NOMO-1 (cell line): ENCODE results near the gene DHRSX.
"Not testable (repeated sequence)": the region's sequence is repeated elsewhere in the genome, so short reads cannot be mapped to it uniquely, and the experiment has no call there.

Source experiments
- DNase-seq, 2 experiments: peaks; one replicate each; lab custom pipeline; 2025; ENCODE audit not compliant: unreplicated experiment in 2 of 2; lab: John Stamatoyannopoulos, UW

The DHRSX gene

GRCh38 chrX:2376166-2376565 lies 124.6 kb downstream of the DHRSX start:
- no peak for DNase-seq

- DNase-seq = no peak
Observed at GRCh38 chrX:2374086-2374485, 126.7 kb downstream of the DHRSX start.

- DNase-seq = no peak
Observed at GRCh38 chrX:2373615-2374014, 127.2 kb downstream of the DHRSX start.

- DNase-seq = no peak
Observed at GRCh38 chrX:2371026-2371711, 129.6 kb downstream of the DHRSX start.

GRCh38 chrX:2370456-2370855 lies 130.3 kb downstream of the DHRSX start:
- no peak for DNase-seq

- no peak for DNase-seq
Observed at GRCh38 chrX:2369206-2369605, 131.6 kb downstream of the DHRSX start.

- no peak for DNase-seq
Observed at GRCh38 chrX:2360731-2361130, 140.0 kb downstream of the DHRSX start.

- DNase-seq = not testable (repeated sequence)
Observed at GRCh38 chrX:2359522-2359921, 141.3 kb downstream of the DHRSX start.

GRCh38 chrX:2351999-2352995 lies 148.5 kb downstream of the DHRSX start:
- no peak for DNase-seq

GRCh38 chrX:2351321-2351720 lies 149.5 kb downstream of the DHRSX start:
- no peak for DNase-seq

GRCh38 chrX:2350703-2351102 lies 150.1 kb downstream of the DHRSX start:
- DNase-seq = not testable (repeated sequence)

GRCh38 chrX:2350036-2350435 lies 150.7 kb downstream of the DHRSX start:
- not testable (repeated sequence) for DNase-seq

GRCh38 chrX:2348211-2348610 lies 152.6 kb downstream of the DHRSX start:
- no peak for DNase-seq

GRCh38 chrX:2346158-2346557 lies 154.6 kb downstream of the DHRSX start:
- no peak for DNase-seq

GRCh38 chrX:2345562-2345961 lies 155.2 kb downstream of the DHRSX start:
- no peak for DNase-seq

- no peak for DNase-seq
Observed at GRCh38 chrX:2343413-2343812, 157.4 kb downstream of the DHRSX start.

- DNase-seq = no peak
Observed at GRCh38 chrX:2342874-2343273, 157.9 kb downstream of the DHRSX start.

GRCh38 chrX:2342281-2342688 lies 158.5 kb downstream of the DHRSX start:
- no peak for DNase-seq

GRCh38 chrX:2340991-2341390 lies 159.8 kb downstream of the DHRSX start:
- DNase-seq = no peak

- no peak for DNase-seq
Observed at GRCh38 chrX:2336181-2336580, 164.6 kb downstream of the DHRSX start.

GRCh38 chrX:2334237-2334636 lies 166.5 kb downstream of the DHRSX start:
- DNase-seq = no peak

- DNase-seq = no peak
Observed at GRCh38 chrX:2332252-2332651, 168.5 kb downstream of the DHRSX start.
